HG02852 (cell line): Measurements from ENCODE around the gene KCNK3.
"Not testable (repeated sequence)": the region's sequence is repeated elsewhere in the genome, so short reads cannot be mapped to it uniquely, and the experiment has no call there.

Experiments used
- ATAC-seq: cut with Tn5 transposase; IDR thresholded peaks from one replicate; pipeline ENCODE4 v1.9.1; 2021; ENCODE audit warnings: mild to moderate bottlenecking, moderate library complexity; ENCODE audit not compliant: unreplicated experiment

Gene KCNK3

DNA sequence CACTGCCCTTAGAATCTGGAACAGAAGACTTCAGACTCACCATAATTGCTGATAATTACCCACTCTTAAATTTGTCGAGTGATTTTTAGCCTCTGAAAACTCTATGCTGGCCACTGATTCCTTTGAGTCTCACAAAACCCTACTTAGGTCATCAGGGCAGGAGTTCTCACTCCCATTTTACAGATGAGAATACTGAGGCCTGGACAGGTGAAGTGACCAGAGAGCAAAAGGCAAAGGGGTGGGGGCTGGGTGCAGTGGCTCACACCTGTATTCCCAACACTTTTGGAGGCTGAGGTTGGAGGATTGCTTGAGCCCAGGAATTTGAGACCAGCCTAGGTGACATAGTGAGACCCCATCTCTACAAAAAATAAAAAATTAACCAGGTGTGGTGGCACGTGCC lies 36.8 kb downstream of the KCNK3 start:
- ATAC-seq, result no peak

DNA sequence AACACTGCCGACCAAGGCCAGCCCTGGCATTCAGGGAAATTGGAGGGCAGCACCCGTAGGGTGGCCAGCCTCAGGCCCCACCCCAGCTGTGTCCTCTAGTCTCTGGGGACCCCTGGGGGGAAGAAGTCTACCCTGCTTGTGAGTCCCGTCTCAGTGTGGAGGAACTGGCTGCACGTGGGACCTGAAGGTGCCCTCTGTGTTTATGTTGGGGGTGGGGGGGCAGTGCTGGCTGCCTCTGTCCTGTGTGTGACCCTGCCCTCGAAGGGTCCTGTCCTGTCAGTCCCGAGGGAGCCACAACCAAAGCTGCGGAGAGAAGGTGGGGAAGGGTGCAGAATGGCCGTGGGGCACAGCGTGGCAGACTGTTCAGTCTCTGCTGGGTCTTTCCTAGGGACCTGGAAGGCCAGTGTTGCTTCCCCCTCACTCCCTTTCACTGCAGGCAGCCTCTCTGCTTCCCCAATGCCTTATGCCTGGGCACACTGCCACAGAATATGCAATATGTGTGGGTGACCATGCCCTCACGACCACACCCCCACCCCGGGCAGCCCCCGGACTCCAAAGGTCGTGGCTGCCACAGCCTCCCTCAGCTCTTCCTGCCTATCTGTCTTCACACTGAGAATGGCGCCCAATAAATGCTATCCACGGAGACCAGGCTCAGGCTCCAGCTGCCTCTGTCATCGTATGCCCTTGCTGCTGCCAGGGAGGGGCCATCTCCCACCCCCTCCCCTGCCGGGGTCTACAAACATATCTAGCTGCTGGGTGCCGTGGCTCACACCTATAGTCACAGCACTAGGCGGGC lies 38.2 kb downstream of the KCNK3 start:
- no peak for ATAC-seq

DNA sequence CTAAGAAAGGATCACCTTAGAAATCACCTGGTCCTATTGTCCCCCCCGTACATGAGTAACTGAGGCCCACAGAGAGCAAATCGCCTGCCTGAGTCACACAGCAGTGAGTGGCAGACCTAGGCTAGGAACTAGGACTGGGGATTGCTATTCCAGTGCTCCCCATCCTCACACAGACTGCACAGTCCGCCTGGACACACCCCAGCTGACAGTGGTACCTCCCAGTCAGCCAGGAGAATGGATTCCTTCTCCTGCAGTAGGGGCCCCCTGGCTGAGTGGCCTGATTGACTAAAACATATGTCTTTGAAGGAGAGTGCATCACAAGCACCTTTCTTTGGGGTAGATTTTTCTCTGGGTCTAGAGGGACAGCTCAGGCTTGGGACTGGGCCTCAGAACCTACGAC lies 39.2 kb downstream of the KCNK3 start:
- ATAC-seq, result no peak

DNA sequence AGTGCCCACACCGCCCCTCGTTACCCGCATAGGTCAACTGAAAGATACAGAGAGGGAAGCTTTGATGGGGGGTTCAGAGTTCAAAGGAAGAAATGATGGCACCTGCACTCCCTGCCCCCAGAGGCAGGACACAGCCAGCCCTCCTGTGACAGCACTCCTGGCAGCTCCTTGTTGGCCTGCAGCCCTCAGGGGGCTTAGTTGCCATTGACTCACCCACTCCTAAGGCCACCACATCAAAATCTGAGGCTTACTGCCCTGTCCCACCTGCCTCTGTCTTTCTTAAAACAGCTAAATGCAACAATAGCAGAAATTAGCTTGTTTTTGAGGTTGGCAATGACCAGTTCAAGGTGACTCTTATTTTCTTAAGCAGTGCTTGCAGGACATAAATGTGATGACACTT lies 39.9 kb downstream of the KCNK3 start:
- no peak for ATAC-seq

DNA sequence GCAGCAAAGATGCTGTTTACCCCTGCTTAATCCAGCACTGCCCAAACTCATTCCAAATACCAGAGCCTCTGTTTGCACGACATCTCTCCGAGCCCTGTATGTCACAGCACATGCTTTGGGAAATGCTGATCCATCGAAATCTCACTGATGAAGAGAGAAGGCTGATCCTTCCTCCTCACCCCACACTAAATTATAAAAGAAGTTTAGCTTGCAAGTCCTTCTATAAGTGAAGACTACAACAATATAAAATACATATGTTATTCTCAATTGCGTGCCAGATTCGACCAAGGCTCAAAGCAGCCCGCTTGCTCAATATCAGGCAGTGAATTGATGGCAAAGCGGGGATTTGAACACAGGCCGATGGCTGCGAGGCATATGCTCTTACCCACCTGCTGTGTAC lies 40.9 kb downstream of the KCNK3 start:
- ATAC-seq, result no peak

DNA sequence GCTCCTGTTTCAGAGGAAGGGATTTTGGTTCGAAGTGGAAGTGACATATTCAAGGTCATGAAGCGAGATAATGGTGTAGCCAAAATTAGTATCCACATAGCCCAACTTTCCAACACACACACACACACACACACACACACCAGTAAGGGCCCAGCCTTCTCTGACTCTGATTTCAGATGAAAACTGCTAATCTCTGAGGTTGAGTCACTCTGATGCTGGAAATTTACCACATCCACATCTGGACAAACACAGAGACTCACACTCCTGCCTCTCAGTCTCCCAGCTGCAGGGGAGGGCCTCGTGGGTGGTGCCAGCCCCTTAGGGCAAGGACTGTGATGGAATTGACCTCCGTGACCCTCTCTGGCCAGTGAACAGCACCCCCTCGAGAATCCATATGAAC lies 42.6 kb downstream of the KCNK3 start:
- no peak for ATAC-seq

DNA sequence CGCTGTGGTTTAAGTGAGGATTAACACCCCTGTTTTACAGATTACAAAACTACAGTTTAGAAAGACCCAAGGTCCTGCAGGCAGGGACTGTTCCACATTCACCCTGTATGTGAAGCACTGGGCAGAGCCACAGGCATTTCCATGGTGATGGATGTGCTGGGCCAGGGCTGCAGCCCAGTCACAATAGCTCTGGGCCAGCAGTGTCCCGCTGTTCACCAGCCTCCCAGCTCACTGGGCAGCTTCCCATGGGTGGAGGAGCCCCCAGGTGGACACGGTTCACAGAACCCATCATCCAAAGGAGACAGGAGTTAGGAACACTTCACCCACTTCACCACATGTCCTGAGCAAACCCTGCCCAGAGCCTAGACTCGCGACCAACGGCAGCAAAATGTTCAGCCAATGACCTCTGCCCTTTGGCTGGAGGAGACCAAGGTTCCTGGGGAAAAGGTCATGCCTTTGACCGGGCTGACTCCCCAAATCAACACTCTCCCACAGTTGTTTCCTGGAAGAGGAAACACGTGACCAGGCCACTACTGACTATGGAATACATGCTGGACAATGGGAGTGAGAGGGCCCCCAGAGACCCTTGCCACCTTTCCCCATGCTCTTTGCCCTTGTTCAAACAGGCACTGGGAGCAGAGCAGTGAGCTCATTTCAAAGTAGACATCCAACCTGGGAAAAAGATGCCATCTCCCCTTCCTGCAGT lies 43.5 kb downstream of the KCNK3 start:
- ATAC-seq, result no peak

DNA sequence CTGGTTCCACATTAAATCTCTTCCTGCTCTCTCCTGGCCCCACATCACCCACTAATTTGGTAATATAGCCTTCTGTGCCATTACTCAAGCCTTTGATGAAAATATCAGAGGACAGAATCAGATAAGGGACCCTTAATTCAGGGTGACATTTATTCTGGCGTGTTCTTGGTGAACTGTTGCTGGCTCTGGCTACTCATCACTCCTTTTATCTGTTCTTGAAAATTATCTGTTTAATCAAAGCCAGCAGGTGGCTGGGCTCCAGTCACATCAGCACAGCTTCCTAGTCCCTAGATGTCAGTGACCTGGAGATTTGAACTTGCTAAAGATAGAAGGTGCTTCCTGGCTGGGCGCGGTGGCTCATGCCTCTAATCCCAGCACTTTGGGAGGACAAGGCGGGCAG lies 44.7 kb downstream of the KCNK3 start:
- ATAC-seq, result no peak

DNA sequence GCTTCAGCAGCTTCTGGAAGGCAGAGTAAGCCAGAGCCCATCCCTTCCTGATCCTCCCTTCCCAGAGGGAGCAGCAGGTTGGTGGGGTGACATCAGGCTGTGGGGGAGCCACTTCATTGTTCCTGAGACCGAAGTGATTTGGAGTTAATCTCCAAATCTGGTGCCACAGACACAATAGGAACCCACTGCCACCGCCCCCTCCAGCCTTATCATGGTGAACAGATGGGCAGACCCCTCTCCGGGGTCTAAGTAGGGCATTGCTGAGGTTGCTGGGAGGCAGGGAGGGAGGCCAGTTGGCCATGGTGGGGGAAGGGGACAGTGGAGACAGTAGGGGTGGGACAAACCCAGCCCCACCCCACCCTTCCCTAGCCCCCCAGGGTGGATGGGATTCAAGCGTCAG lies 46.0 kb downstream of the KCNK3 start:
- no peak for ATAC-seq

DNA sequence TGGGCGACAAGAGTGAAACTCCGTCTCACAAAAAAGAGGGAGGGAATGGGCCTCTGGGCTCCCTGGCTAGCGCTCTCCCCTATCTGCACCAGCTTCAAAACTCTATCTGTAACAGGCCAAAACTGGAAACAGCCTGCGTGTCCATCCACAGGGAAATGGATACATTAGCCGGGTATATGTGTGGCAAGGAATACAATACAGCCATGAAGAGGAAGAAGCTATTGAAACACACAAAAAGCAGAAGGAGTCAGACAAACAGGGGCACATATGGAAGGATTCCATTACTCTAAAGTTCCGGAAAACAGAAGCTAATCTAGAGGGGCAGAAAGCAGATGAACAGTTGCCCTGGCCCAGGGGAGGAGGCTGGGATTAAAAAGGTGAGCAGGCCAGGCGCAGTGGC lies 47.0 kb downstream of the KCNK3 start:
- ATAC-seq, result no peak

DNA sequence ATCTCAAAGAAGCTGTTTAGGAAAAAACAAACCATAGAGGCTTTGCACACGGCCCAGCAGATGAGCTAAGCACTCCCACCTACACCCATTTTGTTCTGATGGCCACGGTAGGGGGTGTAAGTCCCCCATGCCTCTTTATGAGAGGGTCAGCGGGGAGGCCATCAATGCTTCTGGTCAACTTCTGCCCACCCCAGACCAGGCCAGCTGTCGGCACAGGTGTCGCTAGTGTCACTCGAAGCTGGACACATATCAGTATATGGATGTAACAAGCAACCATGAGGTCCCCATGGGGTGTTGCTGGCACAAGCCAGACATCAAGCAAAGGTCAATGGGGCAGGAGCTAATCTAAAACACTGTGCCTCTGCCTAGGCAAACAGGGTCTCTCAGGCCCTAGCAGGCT lies 47.8 kb downstream of the KCNK3 start:
- no peak for ATAC-seq

DNA sequence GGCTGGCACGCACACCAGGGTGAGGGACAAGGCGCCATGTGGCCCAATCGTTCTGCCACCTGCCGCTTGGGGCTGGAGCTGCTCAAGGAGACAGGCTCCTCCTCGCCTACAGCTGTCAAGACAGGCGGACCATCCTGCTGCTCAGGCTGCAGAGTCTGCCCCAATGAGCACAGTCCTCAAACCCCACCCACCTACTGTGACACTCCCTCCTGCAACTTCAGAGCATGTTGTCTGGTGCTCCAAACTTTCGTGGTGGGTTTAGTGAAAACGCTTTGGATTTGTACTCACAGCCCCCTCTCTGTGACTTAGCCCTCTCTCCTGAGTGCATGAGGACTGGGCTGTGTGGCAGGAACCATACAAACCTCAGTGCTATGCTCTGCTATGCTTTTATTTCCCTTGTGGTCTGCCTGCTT lies 48.4 kb downstream of the KCNK3 start:
- ATAC-seq, result no peak

DNA sequence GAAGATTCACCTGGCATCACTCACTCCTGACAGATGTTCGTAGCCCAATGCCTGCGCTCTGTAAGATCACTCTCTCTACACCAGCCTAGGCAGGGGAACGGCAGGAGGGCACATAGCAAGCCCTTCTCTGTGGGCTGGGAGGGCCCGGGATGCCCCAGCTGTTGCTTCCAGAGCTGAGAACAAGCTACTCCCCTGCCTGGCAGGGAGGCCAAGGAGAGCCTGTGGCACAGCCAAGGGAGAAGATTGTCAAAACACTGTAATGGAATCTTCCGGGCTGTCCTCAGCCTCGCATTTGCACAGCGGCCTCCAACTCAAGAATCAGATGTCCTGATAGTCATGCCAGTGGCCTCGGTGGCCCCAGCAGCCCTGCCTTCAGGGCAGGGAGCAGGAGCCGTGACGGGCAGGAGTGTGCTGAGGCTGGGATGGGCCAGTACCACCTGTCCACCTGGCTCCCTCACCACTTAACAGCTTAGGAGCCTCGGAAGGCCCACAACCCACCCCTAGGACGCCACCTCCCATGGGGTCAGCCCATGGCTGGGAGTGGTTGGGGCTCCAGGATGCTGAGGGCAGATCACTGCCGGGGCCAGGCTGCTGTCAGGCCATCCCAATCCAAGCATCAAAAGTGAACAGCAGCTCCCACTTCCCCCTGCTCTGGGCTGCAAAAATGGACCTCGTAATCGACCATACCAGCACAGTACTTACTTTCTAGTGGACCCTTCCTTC lies 49.7 kb downstream of the KCNK3 start:
- ATAC-seq, result no peak

DNA sequence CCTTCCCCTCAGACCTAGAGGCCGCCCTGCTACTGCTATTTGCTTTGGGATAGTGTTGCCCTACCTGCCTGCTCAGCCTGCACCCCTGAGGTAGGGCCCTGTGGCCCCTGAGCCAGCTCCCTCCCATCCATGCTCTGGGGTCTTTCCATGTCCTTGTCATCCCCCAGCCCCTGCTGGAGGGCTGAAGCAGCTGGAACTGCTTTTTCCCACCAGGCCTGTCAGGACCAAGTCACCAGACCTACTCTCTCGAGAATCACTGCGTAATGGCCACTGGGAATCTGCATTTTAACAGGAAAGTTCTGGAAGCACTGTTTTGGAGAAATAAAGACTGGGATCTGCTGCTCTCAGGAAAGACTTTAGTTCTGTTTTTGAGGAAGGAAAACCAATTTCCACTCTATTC lies 51.3 kb downstream of the KCNK3 start:
- ATAC-seq, result no peak

DNA sequence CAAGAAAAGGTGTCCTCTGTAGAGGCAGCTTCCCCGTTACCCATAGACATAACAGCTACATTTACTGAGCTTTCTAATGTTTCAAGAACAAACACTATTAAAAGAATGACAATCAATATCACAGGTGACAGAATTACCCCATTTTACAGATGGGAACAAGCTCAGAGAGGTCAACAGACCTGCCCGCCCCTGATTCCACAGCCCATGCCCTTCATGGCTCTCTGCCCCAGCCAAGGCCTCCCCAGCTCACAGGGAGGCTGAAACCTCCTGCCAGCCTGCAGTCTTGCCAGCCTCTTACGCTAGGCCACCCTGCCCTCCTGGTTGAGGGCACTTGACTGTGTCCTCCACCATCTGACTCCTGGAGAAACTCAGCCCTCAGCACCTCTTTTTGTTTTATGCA lies 52.4 kb downstream of the KCNK3 start:
- ATAC-seq, result no peak

DNA sequence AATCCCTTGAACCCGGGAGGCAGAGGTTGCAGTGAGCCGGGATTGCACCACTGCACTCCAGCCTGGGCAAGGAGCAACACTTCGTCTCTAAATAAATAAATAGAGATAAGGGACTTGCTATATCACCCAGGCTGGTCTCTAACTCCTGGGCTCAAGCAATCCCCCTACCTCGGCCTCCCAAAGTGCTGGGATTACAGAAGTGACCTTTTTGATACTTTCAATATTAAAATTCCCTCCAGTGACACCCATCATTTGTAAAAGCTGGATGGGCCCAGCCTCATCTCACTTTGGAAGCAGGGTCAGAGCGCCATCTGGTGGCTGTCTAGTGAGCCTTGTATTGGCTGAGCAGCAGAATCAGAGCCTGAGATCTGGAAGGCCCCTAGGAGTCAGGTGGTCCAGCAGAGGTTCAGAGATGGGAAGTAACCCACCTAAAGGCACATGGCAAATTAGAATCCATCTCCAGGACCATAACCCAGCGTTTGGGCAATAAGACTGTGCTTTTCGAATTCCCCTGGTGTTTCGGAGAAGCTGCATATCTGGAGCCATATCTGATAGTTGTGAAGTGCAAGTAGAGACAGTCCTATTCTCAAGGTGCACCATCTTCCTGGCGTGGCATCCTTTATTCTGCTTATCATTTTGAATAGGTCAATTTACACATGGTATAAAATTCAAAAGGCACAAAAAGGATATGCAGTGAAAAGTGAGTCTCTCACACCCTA lies 53.2 kb downstream of the KCNK3 start:
- peak; percentile 55 for ATAC-seq

DNA sequence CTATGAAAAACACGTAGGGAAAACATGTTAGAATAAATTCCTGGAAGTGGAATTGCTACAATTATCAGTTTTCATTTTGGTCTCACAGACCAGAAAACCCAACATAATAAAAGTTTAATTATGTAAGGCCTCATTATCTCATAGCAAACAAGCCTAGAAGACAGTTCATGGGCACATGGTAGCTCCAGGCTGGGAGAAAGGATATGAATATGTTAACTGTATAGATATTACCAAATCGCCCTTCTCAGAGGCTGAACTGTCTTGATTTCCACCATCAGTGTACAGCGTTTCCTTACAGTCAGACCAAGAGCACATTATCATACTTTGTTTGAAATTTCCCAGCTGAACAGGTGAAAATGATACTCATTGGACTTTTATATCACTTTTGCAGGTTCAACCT lies 54.4 kb downstream of the KCNK3 start:
- ATAC-seq, result no peak

DNA sequence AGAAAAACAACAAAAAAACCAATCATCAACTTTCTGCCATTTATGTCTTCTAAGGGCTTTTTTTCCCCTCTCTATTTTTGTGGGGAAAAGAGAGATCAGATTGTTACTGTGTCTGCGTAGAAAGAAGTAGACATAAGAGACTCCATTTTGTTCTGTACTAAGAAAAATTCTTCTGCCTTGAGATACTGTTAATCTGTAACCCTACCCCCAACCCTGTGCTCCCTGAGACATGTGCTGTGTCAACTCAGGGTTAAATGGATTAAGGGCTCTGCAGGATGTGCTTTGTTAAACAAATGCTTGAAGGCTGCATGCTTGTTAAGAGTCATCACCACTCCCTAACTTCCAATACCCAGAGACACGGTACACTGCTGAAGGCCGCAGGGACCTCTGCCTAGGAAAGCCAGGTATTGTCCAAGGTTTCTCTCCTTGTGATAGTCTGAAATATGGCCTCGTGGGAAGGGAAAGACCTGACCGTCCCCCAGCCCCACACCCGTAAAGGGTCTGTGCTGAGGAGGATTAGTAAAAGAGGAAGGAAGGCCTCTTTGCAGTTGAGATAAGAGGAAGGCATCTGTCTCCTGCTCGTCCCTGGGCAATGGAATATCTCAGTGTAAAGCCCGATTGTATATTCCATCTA lies 57.4 kb downstream of the KCNK3 start:
- not testable (repeated sequence) for ATAC-seq

DNA sequence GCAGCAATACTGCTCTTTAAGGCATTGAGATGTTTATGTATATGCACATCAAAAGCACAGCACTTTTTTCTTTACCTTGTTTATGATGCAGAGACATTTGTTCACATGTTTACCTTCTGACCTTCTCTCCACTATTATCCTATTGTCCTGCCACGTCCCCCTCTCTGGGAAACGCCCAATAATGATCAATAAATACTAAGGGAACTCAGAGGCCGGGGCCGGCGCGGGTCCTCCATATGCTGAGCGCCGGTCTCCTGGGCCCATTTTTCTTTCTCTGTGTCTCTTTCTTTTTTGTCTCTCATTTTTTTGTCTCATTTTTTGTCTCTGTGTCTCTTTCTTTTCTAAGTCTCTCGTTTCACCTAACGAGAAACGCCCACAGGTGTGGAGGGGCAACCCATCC lies 57.9 kb downstream of the KCNK3 start:
- ATAC-seq, result not testable (repeated sequence)

DNA sequence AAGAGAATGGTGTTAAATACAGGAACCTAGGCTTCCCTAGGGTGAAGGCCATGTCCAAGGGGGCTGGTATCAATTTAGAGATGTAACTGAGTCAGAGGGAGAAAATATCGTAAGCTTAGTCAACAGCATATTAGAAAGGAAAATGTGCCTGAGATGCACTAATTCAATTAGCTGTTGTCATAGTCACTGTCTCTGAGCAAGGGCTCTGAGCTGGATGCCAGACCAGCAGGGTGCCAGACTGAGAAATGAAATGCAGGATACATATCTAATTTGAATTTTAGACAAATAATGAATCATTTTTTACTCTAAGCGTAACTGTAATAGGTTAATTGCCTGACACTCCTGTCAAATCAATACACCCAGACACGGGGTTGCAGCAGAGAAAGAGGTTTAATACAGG lies 60.1 kb downstream of the KCNK3 start:
- no peak for ATAC-seq

DNA sequence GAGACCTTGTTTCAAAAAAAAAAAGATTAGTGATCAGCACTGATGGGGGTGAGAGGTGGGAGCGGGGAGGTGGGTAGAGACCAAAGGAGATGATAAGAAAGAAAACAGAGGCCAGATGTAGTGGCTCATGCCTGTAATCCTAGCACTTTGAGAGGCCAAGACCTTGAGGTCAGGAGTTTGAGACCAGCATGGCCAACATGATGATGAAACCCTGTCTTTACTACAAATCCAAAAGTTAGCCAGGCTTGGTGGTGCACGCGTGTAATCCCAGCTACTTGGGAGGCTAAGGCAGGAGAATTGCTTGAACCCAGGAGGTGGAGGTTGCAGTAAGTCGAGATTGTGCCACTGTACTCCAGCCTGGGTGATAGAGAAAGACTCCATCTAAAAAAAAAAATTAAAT lies 62.0 kb downstream of the KCNK3 start:
- ATAC-seq, result no peak
